Measurements from ENCODE around the gene MPP4. TPM values are rescaled to one million over a fixed set of nuclear protein-coding genes. Genes with fewer than 3 reads are reported as not detected.

The MPP4 gene
- total RNA-seq, 1 donor from 2014 or later, result 2.9 TPM

DNA sequence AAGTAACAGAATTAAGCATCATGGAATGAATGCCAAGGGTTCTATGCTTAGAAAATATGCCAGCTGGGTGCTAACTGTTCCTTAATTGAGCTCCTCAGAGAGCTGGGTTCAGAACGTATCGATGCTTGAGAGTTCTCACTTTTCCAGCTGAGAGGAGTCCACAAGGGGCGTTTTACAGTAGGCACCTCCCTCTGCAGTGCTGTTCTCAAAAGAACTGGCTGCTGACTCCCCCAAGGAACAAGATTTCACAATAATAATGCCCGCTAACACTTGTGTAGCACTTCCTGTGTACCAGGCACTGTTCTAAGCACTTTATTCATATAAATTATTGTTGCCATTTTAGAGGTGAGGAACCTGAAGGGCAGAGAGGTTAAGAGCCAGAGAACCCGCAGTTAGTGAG, 37.1 kb downstream of the MPP4 start:
- Histone ChIP-seq H2AFZ (ENCODE audit: low read depth, low read length) (no peak overlapping the region), H3K4me3 (ENCODE audit: insufficient read depth, low read depth, low read length) (no peak overlapping the region)
- no peak for FAIRE-seq

DNA sequence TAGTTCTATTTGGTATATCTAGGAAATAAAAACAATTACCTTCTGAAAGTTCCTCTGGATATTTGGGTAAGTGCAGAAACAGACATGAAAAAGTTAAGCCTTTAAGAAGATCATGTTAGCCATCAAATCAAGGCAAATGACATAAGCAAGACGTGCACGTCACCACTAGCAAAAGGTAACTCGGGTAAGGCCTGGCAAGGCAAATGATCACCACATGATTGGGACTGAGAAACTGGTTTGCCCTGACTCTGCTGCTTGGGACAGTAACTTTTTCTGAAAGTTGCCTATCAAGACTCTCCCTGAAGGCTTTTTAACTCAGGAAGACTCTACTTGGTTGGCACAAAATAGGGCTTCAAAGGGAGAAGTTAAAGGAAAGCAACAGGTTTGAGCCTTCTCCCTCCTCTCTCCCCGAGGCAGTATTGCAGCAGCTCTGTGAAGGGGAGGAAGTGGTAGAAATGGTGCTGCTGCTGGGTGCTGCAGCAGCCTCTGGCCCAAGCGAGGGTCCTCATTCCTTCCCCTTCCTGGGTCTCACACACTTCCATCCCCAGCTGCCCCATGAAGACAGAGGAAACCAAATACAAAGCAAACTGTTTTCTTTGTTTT, 38.0 kb downstream of the MPP4 start:
- no peaks in the 10 kb centered on the region for H3K36me3 Mint-ChIP-seq (ENCODE audit: low read depth, unreplicated experiment)
- no peak overlapping the region for H3K4me2 ChIP-seq (ENCODE audit: low read length)
- H3K4me1 ChIP-seq (ENCODE audit: insufficient read depth, low read length), result peaks cover 9% of the 10 kb centered on the region
- no peaks in the 10 kb centered on the region for H3K9me3 Mint-ChIP-seq (ENCODE audit: unreplicated experiment)
- no peaks in the 10 kb centered on the region for H4K20me1 ChIP-seq (ENCODE audit: insufficient read depth, low read length)
- H3K79me2 ChIP-seq (ENCODE audit: insufficient read depth, low read length), result no peaks in the 10 kb centered on the region
- H3K4me3 ChIP-seq (ENCODE audit: insufficient read depth, low read depth, low read length), result no peak overlapping the region
- H3K9me3 ChIP-seq (ENCODE audit: insufficient read depth, low read depth, low read length), result no peaks in the 10 kb centered on the region
- no peaks in the 10 kb centered on the region for H3K27me3 Mint-ChIP-seq (ENCODE audit: low read depth, unreplicated experiment)
- no peak for DNase-seq (ENCODE audit: low read depth)
- no peak for FAIRE-seq
- no peaks in the 10 kb centered on the region for H3K27me3 ChIP-seq (ENCODE audit: insufficient read depth, low read length)
- no peak overlapping the region for H3K27ac Mint-ChIP-seq (ENCODE audit: unreplicated experiment)
- H3K27ac ChIP-seq (ENCODE audit: low read depth, low read length), result no peak overlapping the region
- TF ChIP-seq EZH2 (IDR thresholded peaks at IDR 0.05; ENCODE audit: insufficient read depth, low read length), result no peak
- TF ChIP-seq, protein P1, sequence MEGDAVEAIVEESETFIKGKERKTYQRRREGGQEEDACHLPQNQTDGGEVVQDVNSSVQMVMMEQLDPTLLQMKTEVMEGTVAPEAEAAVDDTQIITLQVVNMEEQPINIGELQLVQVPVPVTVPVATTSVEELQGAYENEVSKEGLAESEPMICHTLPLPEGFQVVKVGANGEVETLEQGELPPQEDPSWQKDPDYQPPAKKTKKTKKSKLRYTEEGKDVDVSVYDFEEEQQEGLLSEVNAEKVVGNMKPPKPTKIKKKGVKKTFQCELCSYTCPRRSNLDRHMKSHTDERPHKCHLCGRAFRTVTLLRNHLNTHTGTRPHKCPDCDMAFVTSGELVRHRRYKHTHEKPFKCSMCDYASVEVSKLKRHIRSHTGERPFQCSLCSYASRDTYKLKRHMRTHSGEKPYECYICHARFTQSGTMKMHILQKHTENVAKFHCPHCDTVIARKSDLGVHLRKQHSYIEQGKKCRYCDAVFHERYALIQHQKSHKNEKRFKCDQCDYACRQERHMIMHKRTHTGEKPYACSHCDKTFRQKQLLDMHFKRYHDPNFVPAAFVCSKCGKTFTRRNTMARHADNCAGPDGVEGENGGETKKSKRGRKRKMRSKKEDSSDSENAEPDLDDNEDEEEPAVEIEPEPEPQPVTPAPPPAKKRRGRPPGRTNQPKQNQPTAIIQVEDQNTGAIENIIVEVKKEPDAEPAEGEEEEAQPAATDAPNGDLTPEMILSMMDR (IDR thresholded peaks at IDR 0.05; ENCODE audit: insufficient read depth, low read depth, low read length), result no peak
- no peak overlapping the region for H2AFZ ChIP-seq (ENCODE audit: low read depth, low read length)
- peaks cover 10% of the 10 kb centered on the region for H3K4me1 Mint-ChIP-seq (ENCODE audit: low read depth, unreplicated experiment)
- peaks cover 5% of the 10 kb centered on the region for H3K36me3 ChIP-seq (ENCODE audit: insufficient read depth, low read length)
- H3K4me3 Mint-ChIP-seq (ENCODE audit: unreplicated experiment), result no peak overlapping the region
- H3K9ac ChIP-seq (ENCODE audit: low read length), result no peak overlapping the region

More for the DNA sequence above, 37.1 kb downstream of the MPP4 start:
- peaks cover 5% of the 10 kb centered on the region for H3K4me1 Mint-ChIP-seq (ENCODE audit: low read depth, unreplicated experiment)
- H3K27ac ChIP-seq (ENCODE audit: low read depth, low read length), result no peak overlapping the region
- H3K9ac ChIP-seq (ENCODE audit: low read length), result no peak overlapping the region
- H3K9me3 ChIP-seq (ENCODE audit: insufficient read depth, low read depth, low read length), result no peaks in the 10 kb centered on the region
- no peaks in the 10 kb centered on the region for H3K27me3 Mint-ChIP-seq (ENCODE audit: low read depth, unreplicated experiment)
- no peaks in the 10 kb centered on the region for H3K27me3 ChIP-seq (ENCODE audit: insufficient read depth, low read length)
- H3K4me1 ChIP-seq (ENCODE audit: insufficient read depth, low read length), result peaks cover under 1% of the 10 kb centered on the region
- no peaks in the 10 kb centered on the region for H3K9me3 Mint-ChIP-seq (ENCODE audit: unreplicated experiment)
- no peak overlapping the region for H3K27ac Mint-ChIP-seq (ENCODE audit: unreplicated experiment)
- no peaks in the 10 kb centered on the region for H4K20me1 ChIP-seq (ENCODE audit: insufficient read depth, low read length)
- no peak overlapping the region for H3K4me3 Mint-ChIP-seq (ENCODE audit: unreplicated experiment)
- TF ChIP-seq, protein P1 (IDR thresholded peaks at IDR 0.05; ENCODE audit: insufficient read depth, low read depth, low read length), result no peak
- TF ChIP-seq EZH2 (IDR thresholded peaks at IDR 0.05; ENCODE audit: insufficient read depth, low read length), result no peak
- H3K36me3 ChIP-seq (ENCODE audit: insufficient read depth, low read length), result peaks cover 5% of the 10 kb centered on the region
- DNase-seq (ENCODE audit: low read depth), result no peak
- H3K36me3 Mint-ChIP-seq (ENCODE audit: low read depth, unreplicated experiment), result no peaks in the 10 kb centered on the region
- H3K4me2 ChIP-seq (ENCODE audit: low read length), result no peak overlapping the region
- H3K79me2 ChIP-seq (ENCODE audit: insufficient read depth, low read length), result no peaks in the 10 kb centered on the region

DNA sequence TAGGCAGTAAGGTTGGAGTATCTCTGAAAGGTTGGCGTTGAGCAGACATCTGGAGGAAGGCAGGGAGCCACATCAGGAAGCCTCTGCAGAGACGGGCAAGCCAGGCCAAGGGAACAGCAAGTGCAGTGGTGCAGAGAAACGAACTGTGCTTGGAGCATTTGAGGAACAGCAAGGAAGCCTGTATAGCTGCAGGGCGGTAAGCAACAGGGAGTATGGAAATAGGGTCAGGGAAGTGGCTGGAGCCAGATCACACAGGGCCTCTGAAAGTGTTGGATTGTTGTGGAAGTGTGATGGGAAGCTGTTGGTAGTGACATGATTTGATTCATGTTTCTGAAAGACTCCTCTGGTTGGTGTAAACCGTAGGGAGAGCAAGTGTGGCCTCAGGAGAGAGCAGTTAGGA, 41.7 kb downstream of the MPP4 start:
- no peaks in the 10 kb centered on the region for H3K27me3 ChIP-seq (ENCODE audit: insufficient read depth, low read length)
- H3K4me3 Mint-ChIP-seq (ENCODE audit: unreplicated experiment), result no peak overlapping the region
- no peaks in the 10 kb centered on the region for H4K20me1 ChIP-seq (ENCODE audit: insufficient read depth, low read length)
- H3K9me3 Mint-ChIP-seq (ENCODE audit: unreplicated experiment), result no peaks in the 10 kb centered on the region
- no peak overlapping the region for H2AFZ ChIP-seq (ENCODE audit: low read depth, low read length)
- H3K9me3 ChIP-seq (ENCODE audit: insufficient read depth, low read depth, low read length), result no peaks in the 10 kb centered on the region
- H3K36me3 ChIP-seq (ENCODE audit: insufficient read depth, low read length), result no peaks in the 10 kb centered on the region
- DNase-seq (ENCODE audit: low read depth), result no peak
- peaks cover 35% of the 10 kb centered on the region for H3K4me1 Mint-ChIP-seq (ENCODE audit: low read depth, unreplicated experiment)
- H3K36me3 Mint-ChIP-seq (ENCODE audit: low read depth, unreplicated experiment), result no peaks in the 10 kb centered on the region
- no peak overlapping the region for H3K4me3 ChIP-seq (ENCODE audit: insufficient read depth, low read depth, low read length)
- TF ChIP-seq, protein P1 (IDR thresholded peaks at IDR 0.05; ENCODE audit: insufficient read depth, low read depth, low read length), result no peak
- TF ChIP-seq EZH2 (IDR thresholded peaks at IDR 0.05; ENCODE audit: insufficient read depth, low read length), result no peak
- no peak overlapping the region for H3K27ac ChIP-seq (ENCODE audit: low read depth, low read length)
- H3K27me3 Mint-ChIP-seq (ENCODE audit: low read depth, unreplicated experiment), result no peaks in the 10 kb centered on the region
- no peak overlapping the region for H3K27ac Mint-ChIP-seq (ENCODE audit: unreplicated experiment)
- FAIRE-seq, result no peak
- no peaks in the 10 kb centered on the region for H3K79me2 ChIP-seq (ENCODE audit: insufficient read depth, low read length)
- H3K4me2 ChIP-seq (ENCODE audit: low read length), result no peak overlapping the region
- H3K4me1 ChIP-seq (ENCODE audit: insufficient read depth, low read length), result peaks cover 29% of the 10 kb centered on the region
- H3K9ac ChIP-seq (ENCODE audit: low read length), result no peak overlapping the region

Data from astrocyte (in vitro differentiated cells and primary cell).